Germinal center (tissue), 1 donor: Measurements from ENCODE around the gene CDC23.
"Not testable (repeated sequence)": the region's sequence is repeated elsewhere in the genome, so short reads cannot be mapped to it uniquely, and the experiment has no call there.

Source experiments
- DNase-seq: peaks from one replicate; pipeline ENCODE4 v3.0.0; 2012; ENCODE audit warnings: mixed read lengths, low spot score

Gene CDC23, protein sequence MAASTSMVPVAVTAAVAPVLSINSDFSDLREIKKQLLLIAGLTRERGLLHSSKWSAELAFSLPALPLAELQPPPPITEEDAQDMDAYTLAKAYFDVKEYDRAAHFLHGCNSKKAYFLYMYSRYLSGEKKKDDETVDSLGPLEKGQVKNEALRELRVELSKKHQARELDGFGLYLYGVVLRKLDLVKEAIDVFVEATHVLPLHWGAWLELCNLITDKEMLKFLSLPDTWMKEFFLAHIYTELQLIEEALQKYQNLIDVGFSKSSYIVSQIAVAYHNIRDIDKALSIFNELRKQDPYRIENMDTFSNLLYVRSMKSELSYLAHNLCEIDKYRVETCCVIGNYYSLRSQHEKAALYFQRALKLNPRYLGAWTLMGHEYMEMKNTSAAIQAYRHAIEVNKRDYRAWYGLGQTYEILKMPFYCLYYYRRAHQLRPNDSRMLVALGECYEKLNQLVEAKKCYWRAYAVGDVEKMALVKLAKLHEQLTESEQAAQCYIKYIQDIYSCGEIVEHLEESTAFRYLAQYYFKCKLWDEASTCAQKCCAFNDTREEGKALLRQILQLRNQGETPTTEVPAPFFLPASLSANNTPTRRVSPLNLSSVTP

DNA sequence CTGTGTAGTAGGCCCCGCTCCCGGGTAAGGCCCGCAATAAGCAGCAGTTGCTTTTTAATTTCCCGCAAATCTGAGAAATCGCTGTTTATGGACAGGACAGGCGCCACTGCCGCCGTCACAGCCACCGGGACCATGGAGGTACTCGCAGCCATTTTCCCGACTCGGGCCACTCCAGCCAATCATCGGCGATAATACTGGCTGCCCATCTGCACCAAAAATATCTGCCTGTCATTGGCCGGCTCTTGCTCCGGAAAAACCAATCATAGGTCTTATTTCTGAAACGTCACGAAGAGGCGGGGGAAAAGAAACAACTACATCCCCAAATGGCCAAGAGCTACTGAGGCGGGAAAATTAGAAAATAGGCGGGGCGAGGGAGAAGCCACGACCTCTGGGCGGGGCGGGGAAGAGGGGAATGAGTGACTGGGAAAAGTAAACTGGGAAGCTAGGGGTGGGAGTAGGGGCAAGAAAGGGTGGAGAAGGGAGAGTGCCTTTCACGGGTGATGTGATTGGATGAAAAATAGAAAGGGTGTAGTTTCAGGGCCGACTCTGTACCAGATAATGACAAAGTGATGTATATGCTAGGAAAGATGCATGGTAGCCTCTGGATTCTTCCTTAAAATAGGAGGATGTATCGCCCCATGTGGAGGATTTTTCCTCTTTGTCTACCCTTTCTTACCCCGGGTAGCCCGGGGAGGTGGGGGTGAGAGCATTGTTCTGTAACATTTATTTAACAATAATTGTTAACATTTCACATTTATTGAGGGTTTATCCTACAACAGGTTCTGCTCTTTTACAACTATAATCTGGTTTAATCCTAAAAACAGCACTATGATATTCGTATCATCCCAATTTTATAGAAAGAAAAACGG lies at the start of gene CDC23:
Gene CDC23 (minus strand): TSS at position 163 of the 869 bp plus-strand sequence. CDS start 11 bp downstream, at position 152.
- DNase-seq = peak; percentile 100

DNA sequence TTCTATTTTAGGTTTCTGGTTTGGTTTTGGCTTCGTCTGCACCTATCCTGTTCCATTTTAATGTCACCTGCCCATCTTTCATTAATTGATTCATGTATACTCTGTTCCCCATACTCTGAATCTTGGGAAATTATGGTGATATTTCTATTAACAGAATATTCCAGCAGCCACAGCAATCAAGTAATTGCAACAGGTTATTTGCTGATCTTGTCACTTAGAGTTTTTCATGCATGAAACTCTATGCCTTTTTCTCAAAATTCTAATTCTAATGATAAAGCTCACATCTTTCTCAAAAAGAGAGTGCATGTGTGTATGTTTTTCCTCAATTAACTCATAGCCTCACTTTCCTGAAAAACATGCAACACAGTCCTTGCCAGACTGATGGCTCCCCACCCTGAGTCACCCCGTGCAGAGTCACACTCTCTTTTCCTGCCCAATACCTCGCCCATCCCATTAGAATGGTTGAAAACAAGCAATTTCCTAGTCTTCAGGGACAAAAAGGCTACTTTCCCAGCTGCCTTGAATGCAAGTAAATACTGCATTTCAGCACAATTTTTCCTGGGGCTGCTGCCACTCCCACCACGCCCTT lies 45.7 kb upstream of the CDC23 start:
- no peak for DNase-seq

DNA sequence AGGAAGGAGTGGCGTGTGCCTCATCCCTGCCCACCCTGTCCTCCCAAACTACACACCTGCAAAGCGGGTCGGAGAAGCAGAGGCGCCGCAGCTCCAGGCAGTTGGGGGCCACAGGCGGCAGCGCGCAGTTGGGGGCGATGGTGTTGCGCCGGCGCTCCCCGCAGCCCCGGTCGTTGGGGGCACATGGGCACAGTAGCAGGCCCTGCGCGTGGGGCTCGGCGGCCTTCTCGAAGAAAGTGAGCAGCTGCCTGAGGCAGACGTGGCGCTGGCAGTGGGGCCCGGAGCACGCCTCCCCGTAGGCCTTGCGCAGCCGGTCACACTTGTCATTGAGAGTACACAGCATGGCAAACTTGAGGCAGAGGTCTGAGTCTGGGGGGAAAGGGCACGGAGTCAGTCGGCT lies 44.5 kb upstream of the CDC23 start:
- no peak for DNase-seq

DNA sequence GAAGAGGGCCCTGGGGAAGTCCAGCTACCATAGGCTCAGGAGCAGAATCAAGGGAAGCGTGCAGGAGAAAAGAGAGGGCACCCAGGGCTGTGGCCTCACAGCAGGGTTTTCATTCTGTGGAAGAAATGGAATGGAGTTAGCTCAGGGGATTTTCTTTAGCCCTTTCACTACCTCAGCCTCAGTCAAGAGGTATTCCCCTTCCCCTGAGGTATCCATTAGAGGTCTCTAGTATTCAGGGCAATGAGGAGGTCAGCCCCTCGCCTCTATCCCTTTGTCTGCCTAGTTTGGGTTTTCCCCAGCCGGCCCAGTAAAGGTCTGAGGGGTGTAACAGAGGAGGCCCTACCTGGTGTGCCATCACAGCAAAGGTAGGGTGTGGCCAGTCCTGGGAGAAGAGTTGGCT lies 39.8 kb upstream of the CDC23 start:
- no peak for DNase-seq

DNA sequence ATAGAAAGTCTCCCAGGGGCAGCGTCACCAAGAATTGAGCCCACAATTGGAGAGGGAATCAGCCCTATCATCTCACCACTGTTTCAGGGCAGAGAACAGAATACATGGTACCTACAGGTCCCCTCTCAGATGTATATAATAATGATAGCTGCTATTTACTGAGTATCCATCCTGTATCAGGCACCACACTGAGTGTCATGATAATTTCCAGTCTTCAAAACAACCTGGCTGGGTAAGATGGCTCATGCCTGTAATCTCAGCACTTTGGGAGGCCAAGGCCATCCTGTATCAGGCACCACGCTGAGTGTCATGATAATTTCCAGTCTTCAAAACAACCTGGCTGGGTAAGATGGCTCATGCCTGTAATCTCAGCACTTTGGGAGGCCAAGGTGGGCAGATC lies 34.7 kb upstream of the CDC23 start:
- not testable (repeated sequence) for DNase-seq

DNA sequence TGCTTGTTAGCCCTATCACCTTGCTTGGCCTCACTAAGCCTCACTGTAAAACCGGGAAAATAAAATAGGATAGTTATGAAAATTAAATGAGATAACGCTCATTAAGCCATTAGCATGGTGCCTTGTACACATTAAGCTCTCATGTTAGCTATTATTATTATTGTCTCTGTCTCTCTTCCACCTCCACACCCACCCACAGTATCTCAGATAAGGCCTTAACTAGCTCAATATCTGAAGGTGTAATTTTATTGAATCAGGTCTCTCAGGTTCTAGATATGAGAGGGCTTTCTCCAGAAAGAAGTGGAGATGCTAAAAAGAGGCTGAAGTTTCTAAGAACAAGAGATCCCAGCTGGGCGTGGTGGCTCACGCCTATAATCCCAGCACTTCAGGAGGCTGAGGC lies 33.7 kb upstream of the CDC23 start:
- no peak for DNase-seq

DNA sequence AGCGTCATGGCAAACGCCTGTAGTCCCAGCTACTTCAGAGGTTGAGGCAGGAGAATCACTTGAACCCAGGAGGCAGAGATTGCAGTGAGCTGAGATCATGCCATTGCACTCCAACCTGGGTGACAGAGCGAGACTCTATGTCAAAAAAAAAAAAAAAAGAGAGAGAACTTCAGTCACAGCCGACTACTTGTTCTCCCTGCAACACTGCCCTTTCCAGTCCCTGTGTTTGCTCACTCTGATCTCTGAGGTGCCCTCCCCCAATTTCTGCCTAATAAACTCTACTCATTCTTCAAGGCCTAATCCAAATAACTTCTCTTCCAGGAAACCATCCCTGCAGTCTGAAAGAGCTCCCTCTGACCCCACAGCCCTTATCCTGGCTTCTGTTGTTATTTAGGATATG lies 33.2 kb upstream of the CDC23 start:
- DNase-seq = no peak

DNA sequence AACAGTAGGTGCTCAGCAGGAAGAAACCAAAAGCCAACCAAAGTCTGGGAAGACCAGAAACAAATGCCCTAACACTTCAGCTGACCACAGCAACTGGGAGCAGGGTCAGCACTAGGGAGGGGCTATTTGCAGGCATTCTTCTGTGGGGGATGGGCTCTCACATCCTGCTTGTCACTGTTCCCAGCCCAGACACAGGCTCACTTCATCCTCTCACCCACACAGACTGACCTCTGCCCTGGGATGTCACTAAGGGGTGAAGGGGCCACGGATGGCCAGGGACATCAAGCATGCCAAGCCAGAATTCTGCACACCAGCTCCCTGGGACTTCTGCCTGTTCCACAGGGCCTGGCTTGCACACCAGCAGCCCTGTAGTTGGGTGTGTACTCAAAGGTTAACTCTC lies 32.6 kb upstream of the CDC23 start:
- DNase-seq = no peak

DNA sequence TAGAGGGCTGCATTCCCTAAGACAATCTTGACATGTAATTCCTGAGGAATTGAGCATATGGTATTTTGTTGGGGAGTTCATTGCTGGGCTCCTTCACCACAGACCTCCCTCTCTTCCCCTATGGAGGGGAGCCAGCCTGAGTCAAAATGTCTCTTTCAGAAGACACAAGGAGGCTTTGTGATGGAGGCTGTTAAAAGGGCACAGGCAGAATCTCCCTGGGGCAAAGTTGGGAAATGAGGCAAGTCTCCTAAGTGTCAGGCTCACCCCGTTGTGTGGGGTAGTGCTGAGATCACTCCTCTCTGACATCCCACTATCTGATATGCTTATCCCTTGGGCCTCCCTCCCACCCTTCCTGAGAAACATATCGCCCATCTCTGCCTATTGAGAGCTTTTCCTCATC lies 30.7 kb upstream of the CDC23 start:
- DNase-seq = no peak

DNA sequence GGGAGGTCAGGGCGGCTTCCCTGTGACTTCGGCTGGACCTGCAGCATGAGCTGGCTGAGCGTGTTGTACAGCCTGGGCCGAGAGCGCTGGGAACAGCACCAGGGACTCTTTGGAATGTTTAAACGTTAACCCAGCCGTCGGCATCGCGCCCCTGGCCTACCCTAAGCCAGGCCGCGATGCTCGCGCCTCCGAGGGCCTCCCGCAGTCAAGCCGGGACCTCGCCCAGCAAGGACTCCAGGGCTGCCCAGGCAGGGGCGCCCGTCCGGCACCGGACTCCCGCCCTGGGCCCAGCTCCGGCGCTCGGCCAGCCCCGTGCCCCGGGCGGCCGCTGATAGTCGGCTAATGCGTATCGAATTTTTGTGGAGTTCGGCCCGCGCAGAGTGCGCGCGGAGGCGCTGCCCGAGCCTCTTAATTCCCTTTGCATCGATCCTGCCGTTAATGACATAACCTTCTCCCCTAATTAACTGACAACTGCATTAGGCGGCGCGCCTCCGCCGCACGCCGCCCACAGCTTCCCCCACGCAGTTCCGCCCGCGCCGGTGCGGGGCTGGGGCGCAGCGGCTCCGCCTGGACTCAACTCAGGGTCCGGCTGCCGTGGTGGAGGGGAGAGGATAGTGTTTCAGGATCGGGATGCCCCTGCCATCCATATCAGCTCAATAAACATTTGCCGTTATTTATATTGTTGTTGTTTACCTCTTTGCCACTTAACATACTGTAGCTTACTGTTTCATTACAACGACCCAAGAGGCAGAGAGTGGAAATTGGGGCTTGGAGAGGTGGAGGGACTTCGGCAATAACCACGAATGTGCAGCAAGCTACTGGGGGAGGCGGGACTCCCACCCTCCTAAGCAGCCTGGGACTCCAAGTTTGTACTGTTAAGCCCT lies 28.8 kb upstream of the CDC23 start:
- no peak for DNase-seq

DNA sequence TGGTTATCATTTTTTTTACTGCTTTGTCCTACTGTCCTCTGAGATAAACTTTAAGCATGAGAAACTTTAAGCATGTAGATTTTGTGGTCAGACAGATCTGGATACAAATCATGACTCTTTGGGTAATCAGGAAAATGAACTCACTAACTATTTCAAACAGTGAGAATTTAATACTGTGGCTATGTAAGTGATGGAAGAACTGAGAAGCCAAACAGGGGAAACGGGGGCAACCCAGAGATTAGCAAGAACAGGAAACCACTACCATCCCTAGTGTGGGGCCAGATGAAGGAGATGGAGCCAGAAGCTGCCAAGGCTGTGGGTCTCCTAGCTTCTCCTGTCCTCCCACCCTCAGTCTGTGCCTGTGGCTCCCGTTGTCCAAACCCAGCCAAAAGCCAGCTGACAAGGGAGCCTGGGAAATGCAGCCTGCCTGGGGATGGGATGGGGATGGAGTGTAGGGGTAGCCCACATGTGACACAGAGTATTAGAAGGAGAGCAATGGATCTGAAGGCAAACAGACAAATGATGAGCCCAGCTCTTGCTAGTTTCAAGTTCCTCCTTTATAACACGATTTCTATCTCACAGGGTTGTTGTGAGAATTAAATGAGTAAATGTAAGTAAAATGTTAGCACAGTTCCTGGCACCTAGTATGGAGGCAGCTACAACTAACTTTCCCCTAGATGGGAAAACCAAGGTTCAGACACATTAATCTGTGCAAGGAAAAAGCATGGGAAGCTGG lies 27.7 kb upstream of the CDC23 start:
- no peak for DNase-seq

DNA sequence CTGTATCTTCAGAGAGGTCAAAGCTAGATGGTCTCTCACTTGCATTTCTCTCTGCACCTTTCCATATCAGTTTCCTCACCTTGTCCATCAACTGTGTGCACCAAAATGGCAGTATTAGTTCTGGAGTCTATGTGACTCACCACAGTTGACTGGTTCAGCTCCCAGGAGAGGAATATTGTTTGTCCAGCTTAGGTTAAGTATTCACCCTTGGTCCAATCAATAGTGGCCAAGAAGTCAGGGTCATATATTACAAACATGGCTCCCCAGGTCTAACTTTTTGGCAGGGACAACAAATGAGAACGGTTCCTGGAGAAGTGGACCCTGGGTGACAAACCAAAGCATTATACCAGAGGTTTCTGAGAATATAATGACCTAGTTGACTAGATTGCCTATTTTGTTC lies 24.9 kb upstream of the CDC23 start:
- no peak for DNase-seq

DNA sequence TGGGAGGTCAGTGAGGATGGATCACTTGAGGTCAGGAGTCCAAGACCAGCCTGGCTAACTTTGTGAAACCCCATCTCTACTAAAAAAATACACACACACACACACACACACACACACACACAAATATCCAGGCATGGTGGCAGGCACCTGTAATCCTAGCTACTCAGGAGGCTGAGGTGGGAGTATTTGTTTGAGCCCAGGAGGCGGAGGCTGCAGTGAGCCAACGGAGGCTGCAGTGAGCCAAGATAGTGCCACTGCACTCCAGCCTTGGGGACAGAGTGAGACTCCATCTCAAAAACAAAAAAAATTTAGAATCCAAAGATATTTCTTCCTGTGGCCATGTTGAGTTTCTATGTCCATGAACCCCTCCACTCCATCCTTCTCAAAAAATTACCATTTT lies 21.5 kb upstream of the CDC23 start:
- no peak for DNase-seq

DNA sequence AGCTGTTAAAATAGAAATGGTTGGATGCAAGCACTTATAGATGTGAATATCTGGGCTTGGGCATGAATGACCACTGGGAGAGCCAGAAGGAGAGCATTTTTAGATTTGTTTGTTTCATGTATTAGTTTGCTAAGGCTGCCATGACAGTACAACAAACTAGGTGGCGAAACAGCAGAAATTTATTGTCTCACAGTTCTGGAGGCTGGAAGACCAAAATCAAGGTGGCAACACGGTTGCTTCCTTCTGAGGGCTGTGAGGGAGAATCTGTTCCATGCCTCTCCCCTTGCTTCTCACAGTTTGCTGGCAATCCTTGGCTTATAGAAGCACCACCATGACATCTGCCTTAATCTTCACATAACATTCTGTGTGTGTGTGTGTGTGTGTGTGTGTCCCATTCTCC lies 20.2 kb upstream of the CDC23 start:
- DNase-seq = no peak

DNA sequence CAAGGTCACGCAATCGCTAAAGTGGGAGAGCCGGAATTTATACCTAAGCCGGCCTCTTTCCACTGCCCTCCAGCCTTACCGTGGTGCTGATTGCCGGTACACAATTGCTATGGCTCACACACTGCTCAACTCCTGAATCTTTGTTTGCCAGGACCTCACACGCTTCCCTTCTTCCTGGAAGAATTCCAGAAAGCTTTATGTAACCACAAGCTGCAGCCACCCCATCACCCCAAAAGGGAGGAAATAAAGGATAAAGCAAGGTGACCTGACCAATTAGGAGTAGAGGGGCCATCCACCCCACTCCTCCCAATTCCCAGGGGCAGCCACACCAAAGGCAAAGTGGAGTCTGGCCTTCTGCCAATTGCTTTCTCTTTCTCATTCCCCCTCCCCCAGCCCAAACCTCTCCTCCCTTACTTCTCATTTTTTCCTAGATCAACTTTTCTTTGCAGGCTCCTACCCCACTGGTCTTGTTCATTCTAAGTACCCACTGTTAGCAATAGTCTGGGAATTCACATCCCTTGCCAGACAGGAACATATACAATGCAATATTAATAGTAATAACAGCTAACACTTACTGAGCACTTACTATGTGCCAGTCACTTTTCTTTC lies 18.0 kb upstream of the CDC23 start:
- DNase-seq = no peak

DNA sequence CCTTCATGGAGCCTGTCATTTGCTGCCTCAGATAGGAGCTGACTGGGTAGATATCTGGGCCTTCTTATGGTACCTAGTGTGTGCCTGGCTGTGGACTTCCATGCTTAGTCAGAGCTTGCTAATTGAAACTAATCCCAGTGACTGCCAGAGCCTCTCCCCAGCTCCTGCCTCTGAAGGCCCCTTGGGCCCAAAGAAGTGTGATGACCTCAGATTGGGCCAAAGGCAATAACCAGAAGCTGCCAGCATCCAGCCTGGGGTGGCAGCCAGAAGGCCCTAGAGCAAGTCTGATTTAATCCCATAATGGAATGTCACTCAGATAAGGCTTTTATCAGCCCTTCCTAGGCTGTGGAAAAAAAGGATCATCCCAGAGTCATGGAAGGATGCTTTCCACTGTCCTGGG lies 17.1 kb upstream of the CDC23 start:
- no peak for DNase-seq

DNA sequence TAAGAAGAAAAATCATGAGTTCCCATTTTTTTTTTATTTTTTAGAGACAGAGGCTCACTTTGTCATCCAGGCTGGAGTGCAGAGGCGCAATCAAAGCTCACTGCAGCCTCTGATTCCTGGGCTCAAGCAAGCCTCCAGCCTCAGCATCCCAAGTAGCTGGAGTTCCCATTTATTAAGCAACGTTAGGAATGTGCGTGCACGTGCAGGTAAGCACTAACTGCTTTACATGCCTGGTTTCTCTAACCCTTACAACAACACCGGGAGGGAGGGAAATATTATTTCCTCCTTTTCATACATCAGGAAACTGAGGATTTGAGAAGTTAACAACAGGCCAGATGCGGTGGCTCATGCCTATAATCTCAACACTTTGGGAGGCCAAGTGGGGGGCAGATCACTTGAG lies 16.3 kb upstream of the CDC23 start:
- DNase-seq = no peak

DNA sequence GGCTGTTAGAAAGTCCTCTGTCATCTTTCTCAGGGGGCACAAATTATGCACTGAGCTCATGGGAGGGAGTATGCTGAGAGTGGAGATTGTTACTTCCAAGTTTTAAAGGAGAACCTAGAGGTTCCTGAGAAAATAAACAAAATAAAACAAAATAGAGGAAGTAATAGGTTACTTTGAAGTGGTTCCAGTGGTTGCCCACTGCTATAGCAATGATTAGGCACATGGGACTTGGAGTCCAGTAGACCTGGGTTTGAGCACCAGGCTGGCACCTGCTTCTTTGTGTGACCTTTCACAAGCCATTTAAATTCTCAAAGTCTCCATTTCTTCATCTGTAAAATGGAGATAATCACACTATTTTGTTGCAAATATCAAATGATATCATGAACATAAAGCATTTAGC lies 13.8 kb upstream of the CDC23 start:
- no peak for DNase-seq

DNA sequence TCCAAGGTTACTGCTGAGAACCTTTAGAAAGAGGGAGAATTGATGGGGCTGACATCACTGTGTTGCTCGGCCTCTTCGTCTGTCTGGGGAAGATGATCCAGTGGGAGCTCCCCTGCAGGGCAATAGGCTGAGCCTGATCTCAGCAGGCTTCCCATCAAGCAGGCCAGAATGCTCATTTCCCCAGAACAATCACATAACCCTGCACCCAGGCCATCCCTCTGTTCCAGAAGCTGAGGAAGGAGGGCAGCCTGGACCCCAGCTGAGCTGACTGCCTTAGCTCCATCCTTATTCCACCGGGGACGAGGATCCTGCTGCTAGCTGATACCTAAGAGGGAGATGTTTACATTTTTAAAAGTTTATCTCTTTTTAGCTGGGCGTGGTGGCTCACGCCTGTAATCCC lies 11.6 kb upstream of the CDC23 start:
- DNase-seq = no peak

DNA sequence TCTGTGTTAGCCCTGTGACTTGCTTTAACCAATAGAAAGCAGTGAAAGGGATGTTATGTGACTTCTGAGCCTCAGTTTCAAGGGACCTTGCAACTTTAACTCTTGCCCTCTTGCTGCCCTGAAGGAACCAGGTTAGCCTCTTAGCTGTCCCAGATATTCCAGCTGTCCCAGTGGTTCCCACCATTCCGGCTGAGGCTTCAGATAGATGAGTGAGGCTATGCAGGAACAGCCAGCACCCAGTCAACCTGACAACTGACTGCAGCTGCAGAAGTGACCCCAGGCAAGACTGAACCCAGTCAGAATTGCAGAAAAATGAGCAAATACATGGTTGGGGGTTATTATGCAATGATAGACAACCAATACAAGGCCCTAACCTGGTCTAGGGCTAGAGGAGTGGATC lies 10.4 kb upstream of the CDC23 start:
- no peak for DNase-seq
